Adrenal gland (tissue), 5 donors: ENCODE results near the gene CCDC170.

Experiments
- POLR2A ChIP-seq, 2 donors: fragments of 450-650 bp; IDR thresholded peaks; one replicate each; pipeline ENCODE4 v1.6.1; 2017; ENCODE audit warnings: antibody characterized with exemption in 2 of 2, mild to moderate bottlenecking in 2 of 2, moderate library complexity in 1 of 2
- TF ChIP-seq, protein P1 (sequence below), 6 experiments: fragments of 450-650 bp in 4 of 6; fragments of 200-600 bp in 2 of 6; sonication (generic) in 1 of 6; IDR thresholded peaks; 1 replicate in 5 of 6; 2 replicates in 1 of 6; pipeline versions ENCODE4 v1.5.1 to v1.8.0; 2016 to 2021; ENCODE audit warnings: antibody characterized with exemption in 6 of 6, mild to moderate bottlenecking in 2 of 6, moderate library complexity in 1 of 6
- donor health status: DM: no; HTN: no; CAD: no.

DNA sequence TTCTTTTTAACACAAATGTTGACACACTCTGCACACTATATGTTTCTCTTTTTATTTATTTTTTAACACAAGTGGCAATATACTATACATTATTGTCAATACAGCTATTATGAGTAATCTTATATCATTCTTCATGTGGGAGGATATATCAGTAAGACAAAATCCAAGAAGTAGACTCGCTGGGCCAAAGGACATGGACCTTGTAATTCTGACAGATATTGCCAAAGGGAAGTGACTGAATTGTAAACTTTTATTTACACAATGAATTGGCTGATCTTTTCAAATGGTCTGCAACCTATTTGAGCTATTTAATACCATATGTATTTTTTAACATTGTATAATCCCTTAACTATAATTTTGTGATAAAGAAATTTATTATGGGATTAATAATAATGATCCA, 56.0 kb downstream of the CCDC170 start:
- TF ChIP-seq, protein P1, sequence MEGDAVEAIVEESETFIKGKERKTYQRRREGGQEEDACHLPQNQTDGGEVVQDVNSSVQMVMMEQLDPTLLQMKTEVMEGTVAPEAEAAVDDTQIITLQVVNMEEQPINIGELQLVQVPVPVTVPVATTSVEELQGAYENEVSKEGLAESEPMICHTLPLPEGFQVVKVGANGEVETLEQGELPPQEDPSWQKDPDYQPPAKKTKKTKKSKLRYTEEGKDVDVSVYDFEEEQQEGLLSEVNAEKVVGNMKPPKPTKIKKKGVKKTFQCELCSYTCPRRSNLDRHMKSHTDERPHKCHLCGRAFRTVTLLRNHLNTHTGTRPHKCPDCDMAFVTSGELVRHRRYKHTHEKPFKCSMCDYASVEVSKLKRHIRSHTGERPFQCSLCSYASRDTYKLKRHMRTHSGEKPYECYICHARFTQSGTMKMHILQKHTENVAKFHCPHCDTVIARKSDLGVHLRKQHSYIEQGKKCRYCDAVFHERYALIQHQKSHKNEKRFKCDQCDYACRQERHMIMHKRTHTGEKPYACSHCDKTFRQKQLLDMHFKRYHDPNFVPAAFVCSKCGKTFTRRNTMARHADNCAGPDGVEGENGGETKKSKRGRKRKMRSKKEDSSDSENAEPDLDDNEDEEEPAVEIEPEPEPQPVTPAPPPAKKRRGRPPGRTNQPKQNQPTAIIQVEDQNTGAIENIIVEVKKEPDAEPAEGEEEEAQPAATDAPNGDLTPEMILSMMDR (IDR thresholded peaks at IDR 0.05): no peak
- no peak for TF ChIP-seq POLR2A (IDR thresholded peaks at IDR 0.05)
